Fibroblast of skin of scalp (primary cell): ENCODE measurements around the gene PACRG.

Experiments used
- DNase-seq: peaks from one replicate; pipeline ENCODE4 v3.0.0-alpha.2; 2013

PACRG gene

DNA sequence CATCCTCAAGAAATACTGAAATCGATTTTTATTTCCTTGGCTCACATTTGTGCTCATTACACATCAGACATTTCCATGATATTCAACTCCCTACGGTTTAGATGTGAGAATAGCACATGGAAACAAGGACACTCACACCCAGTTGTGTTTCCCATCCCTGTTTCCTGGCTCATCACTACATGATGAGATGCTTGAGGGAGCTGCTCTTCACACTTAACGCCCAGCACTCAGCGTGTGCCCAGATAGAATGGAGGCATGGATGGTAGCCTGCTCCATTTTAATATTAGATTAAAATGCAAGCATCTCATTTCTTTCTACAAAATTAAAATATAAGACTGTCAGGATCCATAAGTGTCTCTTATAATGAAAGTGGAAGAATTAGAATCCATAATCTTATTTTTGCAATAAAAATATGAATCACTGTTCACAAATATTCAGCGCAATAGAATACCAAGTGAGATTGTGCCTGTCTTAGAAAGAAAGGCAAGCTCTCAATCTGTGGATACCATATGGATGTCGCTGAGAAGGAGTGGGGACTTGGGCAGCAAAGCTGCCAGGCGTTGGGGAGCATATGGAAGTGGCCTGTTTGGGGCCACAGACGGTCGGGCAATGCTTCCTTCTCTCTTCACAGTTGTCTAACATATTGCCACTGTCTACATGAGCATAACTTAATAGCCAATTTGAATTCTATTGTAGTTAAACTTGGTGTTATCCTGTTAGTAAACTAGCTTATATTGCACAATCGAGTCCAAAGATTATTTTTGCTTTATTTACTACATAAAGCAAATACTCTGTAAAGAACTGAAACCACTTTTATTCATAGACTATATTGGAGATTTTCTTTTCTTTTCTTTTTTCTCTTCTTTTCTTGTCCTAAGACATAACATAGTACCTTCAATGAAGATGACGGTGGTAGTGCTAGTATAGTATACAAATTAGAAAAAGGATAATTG, 479.9 kb downstream of the PACRG start:
- no peak for DNase-seq

DNA sequence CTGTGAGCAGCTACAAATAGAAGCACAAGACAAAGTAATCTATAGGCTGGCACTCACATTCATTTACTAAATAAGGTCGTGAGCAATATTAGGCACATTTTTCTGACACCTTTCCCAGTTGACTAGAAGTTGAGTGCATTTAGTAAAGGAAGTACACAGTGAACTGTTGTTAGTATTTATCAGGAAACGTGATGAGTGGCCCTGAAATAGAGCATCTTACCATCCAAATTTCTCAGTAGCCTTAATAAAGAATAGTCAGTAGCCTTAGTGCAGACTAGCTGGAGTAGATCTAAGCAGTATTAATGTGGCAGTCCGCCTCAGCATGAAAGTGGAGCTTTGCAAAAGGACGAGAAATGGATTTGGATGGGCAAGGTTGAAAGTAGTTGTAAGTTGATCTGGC, 481.2 kb downstream of the PACRG start:
- DNase-seq = no peak

- DNase-seq = no peak
Measured at GRCh38 chr6:163212123-163212522, 484.3 kb downstream of the PACRG start.

GRCh38 chr6:163214259-163214658, 486.5 kb downstream of the PACRG start:
- DNase-seq = no peak

DNA sequence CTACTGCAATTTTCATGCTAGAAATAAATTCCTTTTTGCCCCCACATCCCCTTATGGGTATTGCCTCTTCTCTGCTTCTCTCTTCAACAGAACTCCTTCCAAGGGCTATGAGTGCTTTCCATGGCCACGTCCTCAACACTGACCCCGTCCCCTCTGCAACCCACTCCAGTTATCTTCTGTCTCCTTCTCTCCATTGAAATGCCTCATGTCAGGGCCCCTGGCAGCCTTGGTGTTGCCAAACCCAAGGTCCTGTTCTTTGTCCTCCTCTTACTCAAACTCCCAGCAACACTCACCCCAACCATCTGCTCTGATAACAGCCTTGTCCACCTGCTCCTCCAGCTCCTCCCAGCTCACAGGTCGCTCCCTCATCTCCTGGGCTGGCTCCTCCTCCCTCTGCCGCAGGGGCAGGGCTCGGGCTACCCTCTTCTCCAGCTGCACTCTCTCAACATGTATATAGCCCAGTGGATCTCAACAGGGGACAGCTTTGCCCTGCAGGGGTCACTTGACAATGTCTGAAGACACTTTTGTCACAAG, 490.7 kb downstream of the PACRG start:
- DNase-seq = no peak

DNA sequence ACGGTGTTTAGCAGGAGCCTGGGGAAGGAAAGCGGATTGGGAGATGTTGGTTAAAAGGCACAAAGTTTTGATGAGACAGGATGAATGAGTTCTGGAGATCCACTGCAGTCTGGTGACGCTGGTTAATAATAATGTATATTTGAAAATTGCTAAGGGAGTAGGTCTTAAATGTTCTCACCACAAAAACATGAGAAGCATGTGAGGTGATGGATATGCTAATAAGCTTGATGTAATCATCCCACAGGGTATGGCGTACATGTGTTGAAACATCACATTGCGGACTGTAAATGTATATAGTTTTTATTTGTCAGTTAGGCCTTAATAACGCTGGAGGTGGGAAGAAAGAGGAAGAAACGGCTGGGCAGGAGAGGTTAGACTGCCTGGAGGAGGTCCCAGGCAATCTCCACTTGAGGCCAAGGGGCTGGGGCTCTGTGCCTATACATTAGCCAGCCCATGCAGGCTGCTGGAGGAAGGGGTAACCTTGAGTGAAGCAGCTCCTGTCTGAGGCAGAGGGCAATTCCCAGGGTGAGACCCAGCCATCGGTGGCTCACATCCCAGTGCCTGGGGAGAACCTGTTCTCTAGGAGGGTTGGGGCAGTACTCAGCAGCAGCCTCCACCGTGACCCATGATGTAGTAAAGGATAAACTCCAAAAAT, 498.5 kb downstream of the PACRG start:
- DNase-seq = peak; percentile 23

GRCh38 chr6:163226836-163227485, 499.2 kb downstream of the PACRG start:
- DNase-seq = peak; percentile 88

DNA sequence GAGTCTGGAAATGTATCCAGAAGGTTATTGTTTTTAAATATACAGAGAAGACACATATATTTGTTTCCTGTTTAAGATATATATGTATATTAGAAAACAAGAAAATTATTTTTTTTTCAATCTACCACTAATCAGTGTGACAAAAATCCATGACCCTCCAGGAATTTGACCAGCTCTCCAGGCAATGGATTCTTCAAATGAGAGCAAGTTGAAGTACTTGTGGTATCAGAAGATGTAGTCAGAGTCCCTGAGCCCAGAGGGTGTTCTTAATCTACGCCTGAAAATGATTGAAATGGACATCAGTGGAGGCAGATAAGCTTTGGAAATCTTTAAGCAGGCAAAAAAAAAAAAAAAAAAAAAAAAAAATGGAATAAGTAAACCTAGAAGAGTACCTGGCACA, 500.3 kb downstream of the PACRG start:
- DNase-seq = no peak

GRCh38 chr6:163229050-163229449, 501.3 kb downstream of the PACRG start:
- DNase-seq = no peak

DNA sequence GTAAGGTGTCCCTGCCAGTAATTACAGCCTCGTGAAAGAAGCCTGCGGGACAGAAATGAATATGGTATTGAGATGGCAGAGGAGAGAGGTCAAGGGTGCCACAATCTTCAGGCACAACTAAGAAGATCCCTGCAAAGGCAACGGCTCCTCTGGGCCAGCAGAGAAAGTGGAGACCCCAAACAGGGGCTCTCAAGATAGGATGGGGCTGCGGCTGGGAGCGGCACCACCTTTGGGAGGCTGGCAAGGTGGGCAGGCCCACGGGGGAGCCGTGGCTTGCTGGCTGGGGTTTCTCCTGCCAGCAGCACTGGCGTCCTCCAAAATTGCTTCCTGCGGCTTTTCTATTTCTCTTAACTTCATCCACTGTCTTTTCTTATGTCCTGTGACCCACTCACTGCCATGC, 503.1 kb downstream of the PACRG start:
- no peak for DNase-seq

DNA sequence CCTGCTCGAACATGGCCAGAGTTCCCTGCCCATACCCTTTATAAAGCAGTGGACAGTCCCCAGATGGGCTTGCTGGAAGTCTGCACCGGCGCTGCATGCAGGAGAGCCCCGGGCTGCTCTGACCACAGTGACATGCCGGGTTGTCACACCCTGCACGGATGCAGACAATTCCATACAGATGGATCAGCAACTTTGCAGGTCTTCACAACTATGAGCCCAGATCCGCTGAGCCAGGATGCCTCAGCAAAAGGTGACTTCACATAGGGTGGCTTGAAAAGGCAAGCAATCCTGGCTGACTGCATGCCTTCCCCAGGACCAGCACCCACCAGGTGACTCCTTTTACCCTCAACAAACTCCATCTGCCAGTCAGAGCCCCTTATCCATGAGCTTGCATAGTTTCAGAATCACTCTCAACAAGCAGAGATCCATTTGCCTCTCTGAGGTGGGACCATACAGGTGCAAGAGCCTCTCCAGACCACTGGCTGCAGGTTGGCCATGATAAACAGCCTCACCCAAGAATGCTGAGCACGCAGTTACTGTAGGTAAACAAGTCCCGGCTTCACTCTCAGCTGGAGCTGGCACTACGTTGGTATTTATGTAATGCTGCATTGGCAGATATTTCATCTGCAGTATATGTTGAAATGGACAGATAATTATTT, 503.7 kb downstream of the PACRG start:
- DNase-seq = no peak

DNA sequence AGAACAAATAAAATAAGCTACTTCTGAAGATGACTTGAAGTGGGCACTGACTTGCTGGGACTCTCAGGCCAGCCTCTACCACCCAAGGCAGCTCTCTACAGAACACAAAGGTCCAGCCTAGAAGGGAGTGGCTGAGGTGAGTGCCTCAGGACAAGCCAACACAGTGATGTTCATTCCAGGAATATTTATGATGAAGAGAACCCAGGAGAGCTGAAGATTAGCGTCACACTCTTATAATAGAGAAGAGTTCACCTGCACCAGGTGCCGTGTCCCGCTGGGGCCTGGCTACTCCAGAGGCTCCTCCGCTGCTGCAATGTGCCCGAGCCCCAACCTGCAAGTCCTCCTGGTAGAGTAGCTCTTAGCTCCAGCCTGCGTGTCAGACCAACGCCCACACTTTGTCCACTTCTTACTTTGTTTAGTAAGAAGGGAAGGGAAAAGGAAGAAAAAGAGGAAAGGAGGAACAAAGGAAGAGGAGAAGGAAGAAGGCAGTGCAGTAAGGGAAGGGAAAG, 504.3 kb downstream of the PACRG start:
- DNase-seq = no peak

DNA sequence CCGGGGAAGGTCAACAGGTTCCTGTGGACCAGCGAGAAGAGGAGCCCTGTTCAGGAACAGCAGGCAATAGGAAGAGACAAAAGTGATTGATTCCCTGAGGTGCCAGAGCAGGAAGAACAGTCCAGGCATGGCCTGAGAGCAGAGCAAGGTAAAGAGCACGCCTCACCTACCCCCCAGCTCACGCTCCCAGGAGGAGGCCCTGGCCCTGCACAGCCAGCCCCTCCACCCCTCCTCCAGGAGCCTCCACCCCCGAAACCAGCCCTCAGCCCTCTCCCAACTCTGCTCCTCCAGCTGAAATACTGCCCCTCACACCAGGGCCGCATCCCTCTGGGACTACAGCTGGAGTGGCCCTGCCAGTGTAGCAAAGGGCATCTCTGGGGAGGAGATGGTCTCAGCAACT, 504.9 kb downstream of the PACRG start:
- no peak for DNase-seq

DNA sequence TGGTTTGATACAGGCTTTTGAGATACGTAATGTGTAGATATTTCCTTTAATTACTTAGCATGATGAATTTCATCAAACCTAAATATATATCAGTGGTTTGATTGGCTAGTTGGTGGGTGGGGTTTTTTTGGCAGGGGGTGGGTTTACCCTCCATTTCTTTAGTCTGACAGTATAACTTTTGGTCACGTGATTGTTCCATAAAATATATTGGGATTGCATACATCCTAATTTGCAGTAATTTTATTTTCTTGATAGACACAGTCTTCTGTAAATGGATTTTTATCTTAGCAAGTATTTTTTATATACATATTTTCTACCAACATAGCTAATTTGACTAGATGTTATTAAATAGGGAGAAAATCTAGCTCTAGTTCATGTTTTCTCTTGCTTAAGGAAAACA, 509.3 kb downstream of the PACRG start:
- DNase-seq = no peak

DNA sequence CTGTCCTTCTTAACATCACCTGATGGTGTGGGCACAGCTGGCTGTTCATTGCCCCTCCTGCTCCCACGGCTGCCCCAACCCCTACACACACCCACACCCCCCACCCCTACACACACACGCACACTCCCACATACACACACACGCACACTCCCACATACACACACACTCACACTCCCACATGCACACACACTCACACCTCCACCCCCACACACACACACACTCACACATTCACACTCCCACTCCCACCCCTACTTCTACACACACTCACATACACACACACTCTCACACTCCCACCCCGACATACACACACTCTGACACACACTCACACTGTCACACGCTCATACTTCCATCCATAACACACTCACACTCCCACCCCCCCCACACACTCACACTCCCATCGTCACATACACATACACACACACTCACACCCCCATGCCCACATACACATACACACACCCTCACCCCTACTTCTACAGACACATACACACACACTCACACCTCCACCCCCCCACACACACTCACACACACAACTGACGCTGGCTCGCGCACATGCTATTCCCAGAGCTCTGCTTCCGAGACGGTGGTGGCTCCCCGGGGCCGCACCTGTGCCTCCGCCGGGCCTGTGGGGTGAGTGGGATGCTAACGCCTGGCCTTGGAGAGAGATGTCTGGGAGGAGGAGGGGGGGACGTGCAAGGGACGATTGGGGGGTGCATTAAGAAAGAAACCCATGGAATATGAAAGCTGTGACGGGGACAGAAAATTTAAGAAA, 512.0 kb downstream of the PACRG start:
- DNase-seq = no peak

- DNase-seq = no peak
Measured at GRCh38 chr6:163240556-163240955, 512.8 kb downstream of the PACRG start.

DNA sequence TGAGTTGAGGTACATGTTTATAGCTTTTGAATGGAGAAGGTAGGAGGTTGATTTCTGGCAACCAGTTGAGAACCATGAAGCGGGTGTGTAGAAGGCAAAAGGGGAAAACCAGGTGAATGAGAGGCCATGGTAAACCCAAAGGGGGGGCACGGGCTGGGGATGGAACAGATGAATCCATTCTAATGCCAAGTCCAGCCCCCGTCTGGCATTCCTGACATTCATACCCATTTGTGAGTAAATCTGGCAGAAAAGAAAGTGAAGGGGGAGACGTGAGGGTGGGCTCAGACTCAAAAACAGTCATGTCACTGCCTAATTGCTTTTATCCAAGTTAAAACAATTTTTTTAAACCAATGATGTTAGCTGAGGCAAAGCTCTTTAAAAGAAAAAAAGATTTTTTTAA, 513.9 kb downstream of the PACRG start:
- no peak for DNase-seq

DNA sequence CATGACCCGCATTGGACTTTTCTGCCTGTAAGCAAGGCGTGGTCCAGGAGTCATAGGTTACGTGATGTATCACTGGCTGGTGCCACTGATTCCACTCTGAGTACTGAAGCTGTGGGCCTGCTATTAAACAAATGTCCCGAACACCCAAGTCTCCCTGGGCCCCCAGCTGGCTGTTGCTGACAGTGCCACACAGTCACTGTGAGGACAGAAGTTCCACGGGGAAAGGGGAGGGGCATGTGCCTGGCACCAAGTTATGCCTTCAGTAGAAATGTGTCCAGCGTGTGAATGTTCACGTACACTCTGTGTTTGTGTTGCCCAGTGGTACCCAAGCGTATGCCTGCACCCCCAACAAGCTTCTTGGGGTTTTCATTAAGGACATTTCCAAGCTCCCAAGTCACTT, 515.3 kb downstream of the PACRG start:
- DNase-seq = no peak

GRCh38 chr6:163243692-163244589, 516.2 kb downstream of the PACRG start:
- peak; percentile 8 for DNase-seq

DNA sequence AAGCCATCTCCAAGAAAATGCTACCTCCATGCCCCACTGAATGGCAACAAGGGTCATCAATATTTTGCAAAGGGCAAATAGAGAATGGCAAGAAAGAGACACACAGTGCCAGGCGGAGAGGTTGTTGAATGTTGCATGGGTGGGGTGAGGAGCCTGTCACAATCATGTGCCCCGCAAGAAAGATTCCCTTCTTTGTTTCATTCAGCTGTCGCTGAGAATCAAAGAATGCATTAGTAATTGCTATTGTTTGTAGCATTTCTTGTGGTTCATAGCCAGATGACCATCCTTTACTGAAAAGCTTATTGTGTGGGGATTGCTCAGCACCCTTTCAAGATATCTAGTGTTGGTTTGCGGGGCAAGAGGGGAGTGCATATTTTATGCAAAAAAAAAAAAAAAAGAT, 520.3 kb downstream of the PACRG start:
- DNase-seq = no peak
